Activated effector memory CD4-positive, alpha-beta T cell treated with Interleukin-2 at 50 U/mL for 16 hours (primary cell): ENCODE results near the gene GTF3C6.
A peak's percentile ranks its signal among the peaks of the same experiment; 100 is the strongest.
"Not testable (repeated sequence)": the region's sequence is repeated elsewhere in the genome, so short reads cannot be mapped to it uniquely, and the experiment has no call there.

Experiments
- DNase-seq: peaks from one replicate; pipeline ENCODE4 v3.0.0-alpha.2; 2020

Gene GTF3C6

DNA sequence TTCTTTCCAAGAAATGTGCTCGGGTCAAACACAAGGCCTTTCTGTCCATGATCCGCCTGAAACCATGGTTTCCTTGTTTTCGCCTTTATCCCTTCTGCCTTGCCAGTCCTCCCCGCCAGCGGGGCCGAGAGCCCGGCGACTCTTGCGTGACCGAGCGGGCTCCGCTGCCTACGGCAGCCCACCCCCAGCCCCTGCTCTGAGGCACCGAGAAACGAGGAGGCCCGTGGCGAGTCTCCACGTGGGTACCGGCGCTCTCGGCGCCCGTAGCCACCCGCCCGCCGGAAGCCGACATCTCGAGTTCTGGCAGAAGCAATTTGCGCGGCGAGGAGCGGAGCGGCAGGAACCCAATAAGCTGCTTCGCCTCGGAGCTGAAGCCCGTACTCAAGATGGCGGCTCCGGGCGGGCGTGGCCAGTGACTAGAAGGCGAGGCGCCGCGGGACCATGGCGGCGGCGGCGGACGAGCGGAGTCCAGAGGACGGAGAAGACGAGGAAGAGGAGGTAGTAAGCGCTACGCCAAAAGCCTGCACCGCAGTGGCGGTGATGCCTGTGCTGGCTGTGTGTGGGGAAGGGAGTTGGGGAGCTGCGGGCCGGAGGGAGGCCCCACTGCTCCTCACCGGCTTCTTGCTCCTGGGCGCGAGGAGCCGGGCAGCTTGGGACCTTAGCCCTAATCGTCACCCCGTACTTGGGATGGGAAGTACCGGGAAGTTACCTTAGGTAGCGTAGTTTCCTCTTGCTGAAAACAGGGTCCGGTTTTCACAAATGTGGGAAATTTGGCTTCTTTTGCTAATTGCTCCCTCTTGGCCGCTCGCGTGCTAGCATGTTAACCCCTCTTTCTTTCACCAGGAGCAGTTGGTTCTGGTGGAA lies at the start of gene GTF3C6:
Gene GTF3C6, plus strand, starts transcription at position 378 of the 864 bp plus-strand sequence. Its CDS starts 64 bp downstream, at position 442.
- peak; percentile 90 for DNase-seq

- no peak for DNase-seq
Measured at GRCh38 chr6:110930781-110931180, 27.7 kb upstream of the GTF3C6 start.

- no peak for DNase-seq
Measured at GRCh38 chr6:110933912-110934311, 24.6 kb upstream of the GTF3C6 start.

DNA sequence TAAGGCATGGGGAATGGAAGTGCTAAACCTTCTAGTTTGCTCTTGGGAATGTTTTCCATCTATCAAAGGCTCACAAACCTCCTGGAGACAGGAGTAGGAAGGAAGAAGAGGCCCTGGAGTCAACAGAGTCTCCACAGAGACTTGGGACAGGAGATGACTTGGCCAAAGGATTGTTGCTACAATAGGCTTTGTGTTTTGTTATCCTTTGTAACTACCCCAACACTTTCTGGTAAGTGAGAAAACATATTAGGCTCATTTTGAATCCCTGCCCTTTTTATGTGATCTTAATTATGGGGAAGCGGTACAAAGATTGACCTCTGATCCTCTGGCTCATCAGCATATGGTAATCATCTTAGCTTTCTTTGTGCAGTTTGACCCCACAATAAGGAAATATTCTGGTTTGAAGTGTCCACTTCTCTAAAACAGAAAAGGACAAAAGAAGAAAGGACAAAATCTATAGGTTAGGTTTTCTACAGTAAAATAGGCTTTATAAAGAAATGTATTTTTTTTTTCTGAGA lies 24.1 kb upstream of the GTF3C6 start:
- DNase-seq = no peak

DNA sequence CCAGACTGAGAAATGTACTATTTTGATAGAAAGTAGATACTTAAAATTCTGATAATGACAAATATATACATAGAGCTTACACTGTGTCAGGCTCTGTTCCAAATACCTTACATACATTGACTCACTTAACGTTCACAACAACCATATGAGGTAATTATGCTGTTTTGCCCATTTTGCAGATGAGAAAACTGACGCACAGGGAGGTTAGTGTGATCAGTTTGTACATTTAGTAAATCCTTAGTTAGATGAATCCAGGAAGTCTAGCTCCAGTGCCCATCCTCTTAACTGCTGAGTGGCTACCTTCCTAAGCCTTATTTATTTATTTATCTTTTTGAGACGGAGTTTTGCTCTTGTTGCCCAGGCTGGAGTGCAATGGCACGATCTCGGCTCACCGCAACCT lies 23.3 kb upstream of the GTF3C6 start:
- DNase-seq = no peak

DNA sequence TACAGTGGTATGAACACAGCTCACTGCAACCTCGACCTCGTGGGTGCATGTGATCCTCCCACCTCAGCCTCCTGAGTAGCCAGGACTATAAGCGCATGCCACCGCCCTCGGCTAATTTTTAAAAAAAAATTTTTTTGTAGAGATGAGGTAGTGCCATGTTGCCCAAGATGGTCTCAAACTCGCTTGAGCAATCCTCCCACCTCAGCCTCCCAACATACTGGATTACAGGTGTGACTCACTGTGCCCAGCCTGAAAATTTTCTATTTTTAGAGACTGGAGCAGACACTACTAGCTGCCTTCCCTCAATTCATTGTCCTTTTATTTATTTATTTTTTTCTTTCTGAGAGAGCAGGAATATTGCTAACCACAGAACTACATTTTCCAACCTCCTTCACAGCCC lies 20.3 kb upstream of the GTF3C6 start:
- DNase-seq = no peak

DNA sequence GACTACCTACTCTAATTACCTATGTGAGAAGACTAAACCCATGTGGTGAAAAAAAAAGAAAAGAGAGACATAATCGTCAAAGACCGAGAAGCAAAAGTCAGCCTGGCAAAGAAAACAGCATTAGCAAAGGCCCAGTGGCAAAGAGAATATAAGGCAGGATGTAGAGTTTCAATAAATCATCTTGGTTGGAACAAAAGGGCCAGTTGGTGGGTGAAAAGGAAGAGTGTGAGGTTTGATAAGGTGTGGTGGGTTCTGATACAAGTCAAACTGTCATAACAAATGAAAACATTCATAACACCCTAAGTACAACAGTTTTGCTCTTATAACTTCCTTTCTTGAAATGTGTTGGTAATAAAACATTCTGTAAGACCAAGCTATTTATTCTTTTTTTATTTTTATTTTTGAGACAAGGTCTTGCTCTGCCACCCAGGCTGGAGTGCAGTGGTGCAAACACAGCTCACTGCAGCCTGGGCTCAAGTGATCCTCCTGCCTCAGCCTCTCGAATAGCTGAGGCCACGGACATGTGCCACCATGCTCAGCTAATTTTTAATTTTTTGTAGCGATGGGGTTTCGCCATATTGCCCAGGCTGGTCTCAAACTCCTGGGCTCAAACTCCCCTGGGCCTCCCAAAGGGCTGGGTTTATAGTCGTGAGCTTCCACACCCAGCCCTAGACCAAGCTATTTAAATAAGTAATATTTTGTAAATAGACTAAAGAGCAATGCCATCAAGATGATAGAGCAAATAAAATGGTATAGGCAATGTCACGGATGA lies 18.9 kb upstream of the GTF3C6 start:
- DNase-seq = no peak

DNA sequence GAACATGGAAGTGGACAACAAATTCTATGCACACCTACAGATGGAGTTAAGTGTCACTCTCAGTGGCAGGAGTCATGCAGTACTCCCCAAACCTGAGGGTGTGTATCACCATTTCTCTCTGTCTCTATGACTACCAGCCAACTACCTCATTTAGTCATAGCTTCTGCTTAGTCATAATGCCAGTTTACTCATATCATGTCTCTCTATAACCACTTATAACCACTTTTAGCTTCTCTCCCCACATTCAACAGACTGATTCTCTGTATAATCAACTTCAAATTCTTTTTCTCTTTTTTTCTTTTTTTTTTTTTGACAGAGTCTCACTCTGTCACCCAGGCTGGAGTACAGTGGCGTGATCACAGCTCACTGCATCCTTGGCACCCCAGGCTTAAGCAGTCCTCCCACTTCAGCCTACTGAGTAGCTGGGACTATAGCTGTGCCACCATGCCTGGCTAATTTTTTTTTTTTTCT lies 13.8 kb upstream of the GTF3C6 start:
- no peak for DNase-seq

DNA sequence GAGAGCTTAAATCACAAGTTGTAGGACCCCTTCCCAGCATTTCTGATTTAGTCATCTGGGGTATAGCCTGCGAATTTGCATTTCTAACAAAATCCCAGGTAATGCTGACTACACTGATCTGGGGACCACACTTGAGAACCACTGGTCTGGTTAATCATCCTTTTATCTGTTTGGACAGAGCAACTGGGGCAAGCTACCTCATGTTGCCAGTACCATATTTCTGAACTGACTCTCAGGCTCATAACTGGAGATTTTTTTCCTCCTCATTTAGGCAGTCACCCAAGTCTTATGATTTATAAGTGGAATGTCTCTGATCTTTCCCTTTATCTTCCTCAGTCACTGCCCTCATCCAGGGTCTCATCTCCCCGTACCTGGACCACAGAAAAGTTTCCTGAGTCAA lies 12.0 kb upstream of the GTF3C6 start:
- DNase-seq = no peak

GRCh38 chr6:110949679-110950285 lies 8.7 kb upstream of the GTF3C6 start:
- DNase-seq = no peak

DNA sequence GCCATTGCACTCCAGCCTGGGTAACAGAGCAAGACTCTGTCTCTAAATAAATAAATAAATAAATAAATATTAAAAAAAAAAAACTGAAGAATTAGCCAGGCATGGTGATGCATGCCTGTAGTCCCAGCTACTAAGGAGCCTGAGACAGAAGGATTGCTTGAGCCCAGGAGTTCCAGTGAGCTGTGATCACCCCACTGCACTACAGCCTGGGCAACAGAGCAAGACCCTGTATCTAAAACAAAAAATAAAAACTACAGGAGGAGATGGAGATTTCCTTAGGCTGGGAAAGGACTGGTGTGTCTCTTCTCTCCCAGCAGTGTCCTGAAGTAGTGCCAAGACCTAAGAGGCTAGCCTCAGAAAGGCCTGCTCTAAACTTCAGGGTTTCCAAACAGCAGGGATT lies 8.1 kb upstream of the GTF3C6 start:
- no peak for DNase-seq

DNA sequence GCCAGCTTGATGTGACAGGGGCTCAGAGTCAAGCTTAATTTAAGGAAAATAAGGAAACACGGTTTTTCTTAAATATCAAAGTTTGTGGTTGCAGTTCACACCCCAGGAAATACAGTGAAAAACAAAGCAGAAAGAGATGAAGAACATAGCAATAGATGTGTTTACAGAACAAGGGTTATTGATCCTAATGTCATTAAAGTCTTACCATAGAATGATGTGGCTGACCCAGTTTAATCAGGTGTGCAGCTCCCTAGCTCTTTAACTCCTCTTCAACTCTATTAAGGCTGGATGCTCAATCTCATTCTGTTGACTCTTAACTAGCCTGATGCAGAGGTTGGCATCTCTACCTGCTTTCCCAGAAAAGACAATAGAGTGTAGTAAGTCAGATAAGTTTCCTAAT lies 7.5 kb upstream of the GTF3C6 start:
- no peak for DNase-seq

DNA sequence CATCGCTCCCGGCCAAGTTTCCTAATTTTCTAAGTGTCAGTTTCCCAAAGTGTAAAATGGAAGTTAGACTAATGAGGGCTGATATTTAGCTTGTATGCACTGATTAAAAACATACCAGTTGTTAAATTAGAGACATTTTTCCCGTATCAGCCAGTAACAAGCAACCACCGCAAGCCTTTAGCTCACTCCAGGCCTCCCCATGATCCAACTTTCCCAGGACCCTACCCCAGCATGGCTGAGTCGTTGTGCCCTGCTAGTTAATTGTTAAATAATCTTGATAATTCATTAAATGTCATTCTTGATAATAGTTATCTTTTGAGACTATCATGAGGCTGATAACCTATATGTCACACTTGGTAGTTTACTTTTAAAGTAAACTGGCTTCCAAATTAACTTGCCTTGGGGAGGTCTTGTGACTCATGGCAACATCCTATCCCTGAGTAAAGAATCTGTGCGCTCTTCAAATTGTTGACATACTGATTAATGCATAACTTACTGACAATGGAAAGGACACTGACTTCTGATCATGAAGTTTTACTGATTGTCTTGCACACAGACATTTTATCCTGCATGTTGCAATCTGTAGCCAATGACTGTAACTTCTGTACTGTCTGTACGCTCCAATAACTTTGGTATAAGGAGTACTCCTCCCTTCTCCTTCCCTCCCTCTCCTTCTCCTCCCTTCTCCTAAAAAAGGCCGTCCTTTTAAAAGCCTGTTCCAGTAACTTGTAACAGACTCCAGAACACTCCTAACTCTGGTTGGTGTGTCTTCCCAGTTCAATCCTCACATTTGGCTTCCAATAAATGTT lies 6.3 kb upstream of the GTF3C6 start:
- no peak for DNase-seq

GRCh38 chr6:110953633-110954303 lies 4.7 kb upstream of the GTF3C6 start:
- DNase-seq = no peak

DNA sequence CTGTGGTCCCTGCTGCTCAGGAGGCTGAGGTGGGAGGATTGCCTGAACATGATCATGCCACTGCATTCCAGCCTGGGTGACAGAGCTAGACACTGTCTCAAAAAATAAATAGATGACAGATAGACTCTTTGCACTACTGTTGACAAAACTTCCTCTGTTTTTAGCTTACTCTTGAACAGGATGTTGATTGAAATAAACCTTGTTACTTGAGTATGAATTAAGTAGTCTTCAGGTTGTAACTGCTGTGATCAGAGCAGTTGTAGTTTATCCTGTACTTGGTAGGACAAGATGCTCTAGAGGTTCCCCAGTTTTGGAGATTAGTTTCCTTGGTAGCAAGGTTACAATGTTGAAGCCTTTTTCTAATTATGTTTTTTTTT lies 1.5 kb downstream of the GTF3C6 start:
- no peak for DNase-seq

DNA sequence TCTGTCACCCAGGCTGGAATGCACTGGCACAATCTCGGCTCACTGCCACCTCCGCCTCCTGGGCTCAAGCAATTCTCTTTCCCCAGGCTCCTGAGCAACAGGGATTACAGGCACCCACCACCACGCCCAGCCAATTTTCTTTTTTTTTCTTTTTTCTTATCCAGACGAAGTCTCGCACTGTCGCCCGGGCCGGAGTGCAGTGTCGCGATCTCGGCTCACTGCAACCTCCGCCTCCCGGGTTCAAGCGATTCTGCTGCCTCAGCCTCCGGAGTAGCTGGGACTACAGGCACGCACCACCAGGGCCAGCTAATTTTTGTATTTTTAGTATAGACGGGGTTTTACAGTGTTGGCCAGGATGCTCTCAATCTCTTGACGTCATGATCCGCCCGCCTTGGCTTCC lies 4.1 kb downstream of the GTF3C6 start:
- not testable (repeated sequence) for DNase-seq

DNA sequence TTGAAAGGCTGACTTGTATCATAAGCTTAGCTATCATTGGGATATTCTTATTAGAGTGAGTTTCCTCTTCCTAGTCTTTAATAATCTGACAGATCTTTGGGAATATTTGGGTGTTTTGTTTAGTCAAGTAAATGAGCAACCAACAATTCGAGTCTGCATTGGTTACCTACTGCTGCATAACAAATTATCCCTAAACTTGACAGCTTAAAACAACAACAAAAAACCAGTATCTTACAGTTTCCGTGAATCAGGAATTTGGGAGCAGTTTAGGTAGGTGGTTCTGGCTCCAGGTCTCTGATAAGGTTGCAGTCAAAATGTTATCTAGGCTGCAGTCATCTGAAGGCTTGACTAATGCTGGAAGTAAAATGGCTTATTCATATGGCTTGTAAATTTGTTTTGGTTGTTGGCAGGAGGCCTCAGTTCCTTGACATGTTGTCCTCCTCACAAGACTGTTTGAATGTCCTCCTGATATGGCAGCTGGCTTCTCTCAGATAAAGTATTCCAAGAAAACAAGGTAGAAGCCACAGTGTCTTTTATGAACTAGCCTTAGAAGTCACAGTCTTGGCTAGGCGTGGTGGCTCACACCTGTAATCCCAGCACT lies 7.2 kb downstream of the GTF3C6 start:
- DNase-seq = no peak

- DNase-seq = not testable (repeated sequence)
Measured at GRCh38 chr6:110968661-110969060, 10.2 kb downstream of the GTF3C6 start.

- no peak for DNase-seq
Measured at GRCh38 chr6:110971468-110971867, 13.0 kb downstream of the GTF3C6 start.

- DNase-seq = no peak
Measured at GRCh38 chr6:110976575-110976974, 18.1 kb downstream of the GTF3C6 start.

DNA sequence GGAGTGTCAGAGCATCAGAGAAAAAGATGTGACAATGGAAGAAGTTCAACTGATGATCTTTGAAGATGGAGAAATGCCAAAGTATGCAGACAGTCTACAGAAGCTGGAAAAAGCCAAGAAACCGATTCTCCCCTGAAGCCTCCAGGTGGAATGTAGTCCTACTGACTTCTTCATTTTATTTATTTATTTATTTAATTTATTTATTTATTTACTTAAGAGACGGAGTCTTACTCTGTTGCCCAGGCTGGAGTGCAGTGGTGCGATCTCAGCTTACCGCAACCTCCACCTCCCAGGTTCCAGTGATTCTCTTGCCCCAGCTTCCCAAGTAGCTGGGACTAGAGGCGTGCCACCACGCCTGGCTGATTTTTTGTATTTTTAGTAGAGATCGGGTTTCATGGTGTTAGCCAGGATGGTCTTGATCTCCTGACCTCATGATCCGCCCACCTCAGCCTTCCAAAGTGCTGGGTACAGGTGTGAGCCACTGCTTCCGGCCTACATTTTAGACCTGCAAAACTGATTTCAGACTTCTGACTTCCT lies 21.1 kb downstream of the GTF3C6 start:
- DNase-seq = no peak
